ENCODE data around the gene PHIP. TPM values are rescaled to one million over a fixed set of nuclear protein-coding genes. Genes with fewer than 3 reads are reported as not detected.

The PHIP gene
- total RNA-seq, 2 experiments from 2014 or later = 29.1 to 30.2 TPM

DNA sequence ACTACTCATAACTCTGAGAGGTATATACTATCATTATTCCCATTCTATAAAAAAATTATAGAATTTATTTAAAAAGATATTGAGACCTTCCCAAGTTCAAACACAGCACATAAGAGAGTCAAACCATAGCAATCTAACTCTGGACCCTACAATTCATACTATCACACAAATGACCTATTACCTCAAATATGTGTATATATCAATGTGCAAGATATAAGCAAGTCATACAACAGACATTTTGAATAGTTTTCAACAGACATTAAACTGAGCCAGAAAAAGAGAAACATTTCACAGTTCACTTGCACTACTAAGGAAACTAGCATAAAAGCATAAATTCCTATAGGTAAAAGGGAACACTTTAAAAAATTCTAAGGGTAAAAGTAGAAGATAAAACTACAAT, 11.7 kb downstream of the PHIP start:
- H3K4me1 Mint-ChIP-seq (ENCODE audit: low read depth) = peaks cover 8% of the 10 kb centered on the region
- DNase-seq (no peak), ATAC-seq (no peak)
- no peak overlapping the region for H3K4me3 Mint-ChIP-seq
- H3K27me3 Mint-ChIP-seq (ENCODE audit: low read depth) = no peaks in the 10 kb centered on the region
- CTCF ChIA-PET = interaction anchor here (1.1 kb wide), 1 partner anchor 10 kb away, joined by 3 read pairs; no protein-coding TSS in a partner anchor
- peaks cover 13% of the 10 kb centered on the region for H3K36me3 Mint-ChIP-seq (ENCODE audit: low read depth)
- no peaks in the 10 kb centered on the region for H3K9me3 Mint-ChIP-seq (ENCODE audit: insufficient read depth)
- POLR2A ChIA-PET = no interaction called here
- no peak overlapping the region for H3K27ac Mint-ChIP-seq

DNA sequence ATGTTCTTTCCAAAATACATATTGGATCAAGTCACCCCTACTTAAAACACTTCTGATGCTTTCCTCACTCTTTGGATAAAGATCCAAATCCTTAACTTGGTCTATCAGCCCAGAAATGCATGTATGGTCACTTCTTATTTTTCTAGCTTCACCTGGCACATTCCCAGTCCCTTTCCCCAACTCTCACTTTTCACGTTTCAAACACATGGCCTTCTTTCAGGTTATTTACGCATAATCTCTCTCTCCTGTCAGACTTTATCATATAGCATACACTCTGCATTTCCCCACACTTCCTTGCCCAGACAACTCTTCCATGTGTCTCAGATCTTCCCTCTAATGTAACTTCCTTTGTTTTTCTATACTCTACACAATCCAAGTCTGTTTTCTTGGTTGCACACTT, 12.8 kb downstream of the PHIP start:
- Mint-ChIP-seq H3K4me1 (ENCODE audit: low read depth) (peaks cover under 1% of the 10 kb centered on the region), H3K27me3 (ENCODE audit: low read depth) (no peaks in the 10 kb centered on the region), H3K27ac (no peak overlapping the region), H3K4me3 (no peak overlapping the region), H3K36me3 (ENCODE audit: low read depth) (peaks cover 10% of the 10 kb centered on the region), H3K9me3 (ENCODE audit: insufficient read depth) (no peaks in the 10 kb centered on the region)
- DNase-seq (no peak), ATAC-seq (no peak)
- ChIA-PET POLR2A (interaction anchor here (5.1 kb wide), 1 partner anchor 12 kb away, joined by 15 read pairs; the partner anchor contains the start of gene PHIP), CTCF (interaction anchor here (1.1 to 1.2 kb wide), 2 partner anchors 11 to 24 kb away, joined by 3 read pairs; no protein-coding TSS in a partner anchor)

DNA sequence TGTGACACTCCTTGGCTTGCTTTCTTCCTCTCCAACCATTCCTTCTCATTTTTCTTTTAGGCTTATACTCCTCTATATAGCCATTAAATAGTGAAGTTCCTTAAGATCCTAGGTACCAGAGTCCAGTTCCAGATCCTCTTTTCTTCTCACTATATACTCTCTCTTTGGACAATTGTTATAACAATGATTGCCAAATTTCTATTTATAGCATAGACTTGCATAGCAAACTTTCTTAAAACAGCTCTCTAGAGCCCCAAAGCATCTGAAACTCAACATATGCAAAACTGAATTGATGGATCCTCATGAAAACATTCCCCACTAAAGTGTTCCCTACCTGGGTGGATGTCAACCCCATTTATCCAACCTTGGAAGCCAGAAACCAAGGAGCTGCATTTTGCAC, 13.4 kb downstream of the PHIP start:
- peaks cover 12% of the 10 kb centered on the region for H3K36me3 Mint-ChIP-seq (ENCODE audit: low read depth)
- ChIA-PET CTCF (interaction anchor here (1.2 kb wide), 1 partner anchor 23 kb away, joined by 3 read pairs; no protein-coding TSS in a partner anchor), POLR2A (interaction anchor here (5.1 kb wide), 1 partner anchor 13 kb away, joined by 15 read pairs; the partner anchor contains the start of gene PHIP)
- H3K4me1 Mint-ChIP-seq (ENCODE audit: low read depth) = no peaks in the 10 kb centered on the region
- H3K9me3 Mint-ChIP-seq (ENCODE audit: insufficient read depth) = no peaks in the 10 kb centered on the region
- DNase-seq = no peak
- no peak for ATAC-seq
- no peak overlapping the region for H3K4me3 Mint-ChIP-seq
- no peaks in the 10 kb centered on the region for H3K27me3 Mint-ChIP-seq (ENCODE audit: low read depth)
- H3K27ac Mint-ChIP-seq = no peak overlapping the region

- DNase-seq (no peak), ATAC-seq (no peak)
- Mint-ChIP-seq H3K9me3 (ENCODE audit: insufficient read depth) (no peaks in the 10 kb centered on the region), H3K4me3 (no peak overlapping the region), H3K27ac (no peak overlapping the region), H3K4me1 (ENCODE audit: low read depth) (no peaks in the 10 kb centered on the region), H3K27me3 (ENCODE audit: low read depth) (no peaks in the 10 kb centered on the region), H3K36me3 (ENCODE audit: low read depth) (peaks cover 22% of the 10 kb centered on the region)
- POLR2A ChIA-PET = interaction anchor here (0.6 to 5.1 kb wide), 2 partner anchors 12 to 15 kb away, joined by 8 to 15 read pairs; partner anchors contain the start of gene PHIP
- CTCF ChIA-PET = interaction anchor here (0.7 to 0.9 kb wide), 2 partner anchors 14 kb away, joined by 3 to 4 read pairs; no protein-coding TSS in a partner anchor
Measured at GRCh38 chr6:79062708-79063107, 15.3 kb downstream of the PHIP start.

- Mint-ChIP-seq H3K27me3 (ENCODE audit: low read depth) (no peaks in the 10 kb centered on the region), H3K4me3 (no peak overlapping the region), H3K9me3 (ENCODE audit: insufficient read depth) (no peaks in the 10 kb centered on the region), H3K27ac (no peak overlapping the region), H3K4me1 (ENCODE audit: low read depth) (peaks cover 6% of the 10 kb centered on the region), H3K36me3 (ENCODE audit: low read depth) (peaks cover 55% of the 10 kb centered on the region)
- DNase-seq (no peak), ATAC-seq (no peak)
- ChIA-PET POLR2A (interaction anchor here (1.2 kb wide), 1 partner anchor 20 kb away, joined by 5 read pairs; the partner anchor contains the start of gene PHIP), CTCF (interaction anchor here (1.2 kb wide), 1 partner anchor 9 kb away, joined by 4 read pairs; no protein-coding TSS in a partner anchor)
Measured at GRCh38 chr6:79057746-79058145, 20.3 kb downstream of the PHIP start.

GRCh38 chr6:79056226-79056625, 21.8 kb downstream of the PHIP start:
- Mint-ChIP-seq H3K9me3 (ENCODE audit: insufficient read depth) (no peaks in the 10 kb centered on the region), H3K27ac (no peak overlapping the region), H3K4me3 (no peak overlapping the region), H3K4me1 (ENCODE audit: low read depth) (peaks cover 6% of the 10 kb centered on the region), H3K36me3 (ENCODE audit: low read depth) (peaks cover 66% of the 10 kb centered on the region), H3K27me3 (ENCODE audit: low read depth) (no peaks in the 10 kb centered on the region)
- ChIA-PET CTCF (no interaction called here), POLR2A (no interaction called here)
- no peak for ATAC-seq
- DNase-seq = no peak

DNA sequence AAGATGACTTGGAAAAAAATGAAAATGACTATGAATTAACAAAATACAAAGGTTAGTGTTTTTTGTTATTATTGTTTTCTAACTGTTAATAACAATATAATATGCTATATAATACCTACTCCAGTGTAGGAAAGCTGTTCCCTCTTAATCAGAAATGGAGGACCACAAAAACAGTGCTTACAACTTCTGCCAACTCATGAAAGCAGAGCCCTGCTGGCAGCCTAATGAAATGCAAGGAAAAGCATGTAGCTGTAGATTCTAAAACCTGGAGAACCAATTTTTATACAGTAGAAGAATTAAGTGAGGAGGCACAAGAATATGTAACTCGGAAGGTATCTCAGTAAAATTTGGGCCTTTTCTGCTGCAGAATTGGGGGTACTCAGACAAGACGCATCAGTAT, 29.4 kb downstream of the PHIP start:
- Mint-ChIP-seq H3K27me3 (ENCODE audit: low read depth) (no peaks in the 10 kb centered on the region), H3K4me1 (ENCODE audit: low read depth) (peaks cover 5% of the 10 kb centered on the region), H3K9me3 (ENCODE audit: insufficient read depth) (no peaks in the 10 kb centered on the region), H3K27ac (no peak overlapping the region), H3K36me3 (ENCODE audit: low read depth) (peaks cover 50% of the 10 kb centered on the region), H3K4me3 (no peak overlapping the region)
- CTCF ChIA-PET = interaction anchor here (1.0 to 1.6 kb wide), 4 partner anchors 9 to 36 kb away, joined by 3 to 5 read pairs (median 4); no protein-coding TSS in a partner anchor
- DNase-seq (no peak), ATAC-seq (no peak)
- POLR2A ChIA-PET = no interaction called here

DNA sequence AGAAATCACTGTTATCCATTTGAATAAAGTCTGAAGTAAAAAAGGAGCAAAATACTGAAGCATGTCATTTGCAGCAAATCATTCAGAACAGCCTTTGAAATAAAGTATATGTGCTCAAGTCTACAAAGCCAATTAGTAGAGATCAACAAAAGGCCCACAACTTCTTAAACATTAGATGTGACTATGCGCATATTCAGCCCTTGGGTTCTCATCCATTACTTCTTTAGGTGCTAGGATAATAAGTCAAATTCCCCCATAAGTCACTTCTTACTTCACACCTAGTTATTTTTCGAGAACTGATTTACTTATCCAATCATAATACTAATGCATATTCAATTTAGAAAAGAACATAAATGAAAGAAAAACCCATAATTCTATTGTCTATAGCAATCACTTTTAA, 31.0 kb downstream of the PHIP start:
- H3K4me1 Mint-ChIP-seq (ENCODE audit: low read depth) = peaks cover 12% of the 10 kb centered on the region
- H3K27ac Mint-ChIP-seq = no peak overlapping the region
- POLR2A ChIA-PET = no interaction called here
- H3K4me3 Mint-ChIP-seq = no peak overlapping the region
- no peaks in the 10 kb centered on the region for H3K9me3 Mint-ChIP-seq (ENCODE audit: insufficient read depth)
- DNase-seq = no peak
- H3K36me3 Mint-ChIP-seq (ENCODE audit: low read depth) = peaks cover 37% of the 10 kb centered on the region
- ATAC-seq = no peak
- CTCF ChIA-PET = no interaction called here
- H3K27me3 Mint-ChIP-seq (ENCODE audit: low read depth) = no peaks in the 10 kb centered on the region

GRCh38 chr6:79045966-79046365, 32.1 kb downstream of the PHIP start:
- Mint-ChIP-seq H3K27me3 (ENCODE audit: low read depth) (no peaks in the 10 kb centered on the region), H3K9me3 (ENCODE audit: insufficient read depth) (no peaks in the 10 kb centered on the region), H3K4me1 (ENCODE audit: low read depth) (peaks cover 14% of the 10 kb centered on the region), H3K36me3 (ENCODE audit: low read depth) (peaks cover 39% of the 10 kb centered on the region), H3K4me3 (no peak overlapping the region), H3K27ac (peak overlapping the region; percentile 21)
- DNase-seq (no peak), ATAC-seq (no peak)
- ChIA-PET POLR2A (interaction anchor here (2.0 kb wide), 1 partner anchor 32 kb away, joined by 6 read pairs; the partner anchor contains the start of gene PHIP), CTCF (no interaction called here)

GRCh38 chr6:79042799-79043126, 35.3 kb downstream of the PHIP start:
- peaks cover 45% of the 10 kb centered on the region for H3K36me3 Mint-ChIP-seq (ENCODE audit: low read depth)
- no peaks in the 10 kb centered on the region for H3K9me3 Mint-ChIP-seq (ENCODE audit: insufficient read depth)
- no peak for ATAC-seq

GRCh38 chr6:79042088-79042798, 35.8 kb downstream of the PHIP start:
- ChIA-PET CTCF (interaction anchor here (1.4 kb wide), 1 partner anchor 23 kb away, joined by 3 read pairs; no protein-coding TSS in a partner anchor), POLR2A (interaction anchor here (2.6 kb wide), 1 partner anchor 36 kb away, joined by 11 read pairs; the partner anchor contains the start of gene PHIP)
- no peaks in the 10 kb centered on the region for H3K27me3 Mint-ChIP-seq (ENCODE audit: low read depth)
- no peaks in the 10 kb centered on the region for H3K9me3 Mint-ChIP-seq (ENCODE audit: insufficient read depth)
- H3K27ac Mint-ChIP-seq = no peak overlapping the region
- peaks cover 31% of the 10 kb centered on the region for H3K4me1 Mint-ChIP-seq (ENCODE audit: low read depth)
- no peak for ATAC-seq
- DNase-seq = no peak
- H3K36me3 Mint-ChIP-seq (ENCODE audit: low read depth) = peaks cover 50% of the 10 kb centered on the region
- no peak overlapping the region for H3K4me3 Mint-ChIP-seq

More at GRCh38 chr6:79042799-79043126, 35.3 kb downstream of the PHIP start:
- H3K4me3 Mint-ChIP-seq = no peak overlapping the region
- no peak overlapping the region for H3K27ac Mint-ChIP-seq
- ChIA-PET CTCF (interaction anchor here (0.9 kb wide), 1 partner anchor 34 kb away, joined by 4 read pairs; no protein-coding TSS in a partner anchor), POLR2A (interaction anchor here (1.3 to 2.6 kb wide), 2 partner anchors 34 to 35 kb away, joined by 3 to 11 read pairs; partner anchors contain the start of gene PHIP)
- H3K27me3 Mint-ChIP-seq (ENCODE audit: low read depth) = no peaks in the 10 kb centered on the region
- no peak for DNase-seq
- H3K4me1 Mint-ChIP-seq (ENCODE audit: low read depth) = peaks cover 31% of the 10 kb centered on the region

- no peak overlapping the region for H3K4me3 Mint-ChIP-seq
- no peak for ATAC-seq
- H3K36me3 Mint-ChIP-seq (ENCODE audit: low read depth) = peaks cover 56% of the 10 kb centered on the region
Measured at GRCh38 chr6:79040083-79040482, 38.0 kb downstream of the PHIP start.

More at GRCh38 chr6:79040083-79040482, 38.0 kb downstream of the PHIP start:
- CTCF ChIA-PET = interaction anchor here (0.8 kb wide), 1 partner anchor 40 kb away, joined by 3 read pairs; no protein-coding TSS in a partner anchor
- Mint-ChIP-seq H3K27ac (no peak overlapping the region), H3K27me3 (ENCODE audit: low read depth) (no peaks in the 10 kb centered on the region), H3K4me1 (ENCODE audit: low read depth) (peaks cover 26% of the 10 kb centered on the region), H3K9me3 (ENCODE audit: insufficient read depth) (no peaks in the 10 kb centered on the region)
- DNase-seq = no peak
- POLR2A ChIA-PET = no interaction called here

Measured in activated CD8-positive, alpha-beta T cell treated with anti-CD3 and anti-CD28 coated beads, Interleukin-2, amount 10 ng/mL, durations not matched to agents 7 days and 5 days (primary cell).